HG03342 (cell line): Measurements from ENCODE around the gene PTPRG.
"Not testable (repeated sequence)": the region's sequence is repeated elsewhere in the genome, so short reads cannot be mapped to it uniquely, and the experiment has no call there.

Experiments
- ATAC-seq: cut with Tn5 transposase; IDR thresholded peaks from one replicate; pipeline ENCODE4 v1.9.1; 2021; ENCODE audit warnings: mild to moderate bottlenecking, moderate library complexity; ENCODE audit not compliant: unreplicated experiment

The PTPRG gene

DNA sequence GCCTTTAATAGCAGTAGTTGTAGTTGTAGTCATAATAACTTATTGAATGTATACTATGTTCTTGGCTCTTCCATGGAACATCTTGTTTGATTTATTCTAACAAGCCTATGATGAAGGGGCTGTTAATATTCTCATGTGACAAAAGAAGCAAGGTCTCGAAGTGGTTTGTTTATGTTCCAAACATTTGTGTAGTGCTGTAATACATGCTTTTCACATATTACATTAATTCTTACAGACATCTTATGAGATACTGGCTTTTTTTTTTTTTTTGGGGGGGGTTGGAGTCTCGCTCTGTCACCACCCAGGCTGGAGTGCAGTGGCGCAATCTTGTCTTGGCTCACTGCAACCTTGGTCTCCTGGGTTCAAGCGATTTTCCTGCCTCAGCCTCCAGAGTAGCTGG is 252.3 kb downstream of the PTPRG start:
- ATAC-seq = no peak

DNA sequence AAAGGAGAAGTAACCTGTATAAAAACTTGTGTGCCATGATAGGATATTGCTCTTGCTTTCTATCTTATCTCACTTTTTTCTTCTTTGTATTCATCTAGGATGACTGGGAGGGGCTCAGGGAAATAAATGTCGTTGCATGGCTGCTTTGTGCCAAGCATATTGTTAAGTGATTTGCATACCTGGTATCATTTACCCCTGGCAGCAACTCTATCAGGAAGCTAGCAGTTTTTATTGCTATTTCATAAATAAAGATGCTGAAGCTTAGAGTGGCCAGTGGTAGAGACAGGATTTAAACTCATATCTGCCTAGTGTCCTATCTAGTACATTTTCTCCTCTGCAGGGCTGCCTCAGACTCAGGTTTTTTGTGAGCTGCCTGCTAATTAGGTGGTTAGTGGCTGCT is 253.3 kb downstream of the PTPRG start:
- no peak for ATAC-seq

DNA sequence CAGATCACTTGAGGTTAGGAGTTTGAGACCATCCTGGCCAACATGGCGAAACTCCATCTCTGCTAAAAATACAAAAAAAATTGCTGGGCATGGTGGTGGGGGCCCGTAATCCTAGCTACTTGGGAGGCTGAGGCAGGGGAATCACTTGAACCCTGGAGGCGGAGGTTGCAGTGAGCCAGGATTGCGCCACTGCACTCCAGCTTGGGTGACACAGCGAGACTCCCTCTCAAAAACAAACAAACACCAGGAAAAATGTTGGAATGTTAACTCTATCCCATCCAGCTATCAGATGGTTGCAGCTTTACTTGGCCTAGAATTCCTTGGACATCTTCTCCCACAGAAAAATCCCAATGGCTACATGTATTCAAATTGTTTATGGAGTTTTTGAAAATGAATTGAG is 254.9 kb downstream of the PTPRG start:
- not testable (repeated sequence) for ATAC-seq

GRCh38 chr3:61819861-61820260 is 258.5 kb downstream of the PTPRG start:
- no peak for ATAC-seq

DNA sequence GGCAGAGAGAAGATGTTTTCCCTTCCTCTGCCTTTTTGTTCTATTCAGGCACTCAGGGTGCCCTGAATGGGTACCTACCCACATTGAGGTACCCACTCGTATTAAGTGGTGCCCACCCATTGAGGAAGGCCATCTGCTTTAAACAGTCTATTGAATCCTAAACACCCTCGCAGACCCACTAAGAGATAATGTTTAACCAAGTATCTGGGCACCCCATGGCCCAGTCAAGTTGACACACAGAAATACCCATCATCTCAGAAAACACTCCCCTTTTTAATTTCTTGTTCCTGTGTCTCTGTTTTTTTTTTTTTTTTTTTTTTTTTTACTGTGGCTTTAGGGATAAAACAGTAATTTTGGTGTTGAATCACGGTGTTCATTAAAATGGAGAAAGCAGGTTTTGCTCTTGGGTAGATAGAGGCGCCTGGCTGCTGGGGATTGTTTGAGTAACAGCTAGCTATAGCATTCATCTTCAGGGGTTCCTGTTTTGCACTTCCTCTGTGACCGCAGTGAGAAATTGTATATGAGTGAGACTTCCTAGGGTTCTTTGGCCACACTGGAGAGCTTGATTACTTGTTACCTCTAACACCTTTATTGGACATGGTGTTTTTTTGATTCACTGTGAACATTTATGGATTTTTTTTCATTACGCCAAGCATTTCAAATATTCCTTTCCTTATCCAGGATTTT is 259.1 kb downstream of the PTPRG start:
- no peak for ATAC-seq

DNA sequence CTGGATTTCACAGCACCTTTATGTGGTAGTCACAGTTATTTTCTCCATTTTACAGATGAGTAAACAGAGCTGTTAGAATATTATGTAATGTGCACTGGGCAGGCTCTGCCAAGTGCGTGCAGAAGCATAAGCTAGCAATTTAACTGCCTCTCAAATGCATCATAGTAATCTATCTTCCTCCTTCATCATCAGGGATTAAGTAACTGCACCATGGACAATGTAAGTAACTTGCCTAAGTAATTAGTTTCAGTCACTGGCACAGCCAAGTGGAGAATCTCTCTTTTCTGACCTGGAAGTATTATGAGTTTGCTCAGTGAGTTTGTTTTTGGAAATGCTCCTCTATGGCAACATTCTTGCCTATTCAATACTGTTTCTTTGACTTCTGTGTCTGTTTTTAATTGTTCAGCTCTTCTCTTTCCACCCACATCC is 260.5 kb downstream of the PTPRG start:
- ATAC-seq = no peak

GRCh38 chr3:61822588-61822987 is 261.2 kb downstream of the PTPRG start:
- ATAC-seq = no peak

GRCh38 chr3:61824553-61825135 is 263.3 kb downstream of the PTPRG start:
- ATAC-seq = no peak

- ATAC-seq = no peak
Measured at GRCh38 chr3:61826161-61826560, 264.8 kb downstream of the PTPRG start.

DNA sequence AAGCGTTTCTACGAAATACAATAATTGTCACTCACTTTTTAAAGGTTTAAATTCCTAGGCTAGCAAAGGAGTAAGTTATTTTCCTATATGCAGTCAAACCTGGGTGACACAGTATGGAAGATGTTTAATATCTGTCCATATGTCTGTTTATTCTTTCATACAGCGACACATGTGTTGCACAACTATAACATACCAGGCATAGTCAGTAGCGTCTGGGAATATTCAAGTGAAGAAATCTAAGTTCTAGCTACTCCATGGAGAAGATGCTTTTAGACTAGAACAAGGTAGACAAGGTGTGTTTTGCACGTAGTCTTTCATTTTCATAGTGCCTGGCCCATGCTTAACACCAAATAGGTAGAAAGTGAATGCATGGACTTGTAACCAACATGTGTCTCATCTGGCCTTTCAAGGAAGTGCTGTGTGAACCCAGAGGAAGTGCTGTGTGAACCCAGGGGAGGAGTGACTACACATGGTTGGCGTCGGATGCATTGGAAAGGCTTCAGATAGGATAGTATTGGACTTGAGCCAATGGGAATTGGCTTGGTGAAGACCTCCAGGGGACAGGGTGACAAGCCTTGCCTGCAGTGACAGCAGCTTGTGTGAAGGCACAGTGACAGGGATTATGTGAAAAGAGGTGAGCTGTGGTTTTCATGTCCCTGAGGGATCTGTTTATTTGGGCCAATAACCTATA is 267.0 kb downstream of the PTPRG start:
- no peak for ATAC-seq

- ATAC-seq = no peak
Measured at GRCh38 chr3:61828880-61829721, 267.7 kb downstream of the PTPRG start.

- no peak for ATAC-seq
Measured at GRCh38 chr3:61829722-61830350, 268.5 kb downstream of the PTPRG start.

GRCh38 chr3:61831973-61832372 is 270.6 kb downstream of the PTPRG start:
- no peak for ATAC-seq

DNA sequence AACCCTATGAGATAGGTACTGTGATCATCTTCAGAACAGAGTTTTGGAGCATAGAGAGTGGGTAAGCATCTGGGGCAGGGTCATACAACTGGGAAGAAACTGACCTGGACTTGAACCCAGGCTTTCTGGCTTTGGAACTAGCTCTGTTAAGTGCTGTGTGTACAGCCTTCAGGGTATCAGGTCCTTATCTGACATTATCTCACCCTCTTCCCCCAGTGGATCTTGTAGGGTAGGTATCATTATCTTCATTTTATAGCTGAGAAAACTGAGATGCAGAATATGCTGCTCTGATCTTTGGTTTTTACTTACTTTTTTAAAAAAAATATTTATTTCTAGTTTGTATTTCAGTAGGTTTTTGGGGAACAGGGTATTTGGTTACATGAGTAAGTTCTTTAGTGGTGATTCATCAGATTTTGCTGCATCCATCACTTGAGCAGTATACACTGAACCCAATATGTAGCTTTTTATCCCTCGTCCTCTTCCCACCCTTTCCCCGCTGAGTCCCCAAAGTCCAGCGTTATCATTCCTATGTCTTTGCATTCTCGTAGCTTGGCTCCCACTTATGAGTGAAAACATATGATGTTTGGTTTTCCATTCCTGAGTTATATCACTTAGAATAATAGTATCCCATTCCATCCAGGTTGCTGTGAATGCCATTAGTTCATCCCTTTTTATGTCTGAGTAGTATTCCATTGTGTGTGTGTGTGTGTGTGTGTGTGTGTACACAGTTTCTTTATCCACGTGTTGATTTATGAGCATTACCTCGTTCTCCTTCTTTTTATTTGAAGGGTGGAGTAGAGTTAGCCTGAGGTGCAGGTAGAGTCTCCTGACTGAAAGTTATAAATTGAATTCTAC is 271.2 kb downstream of the PTPRG start:
- ATAC-seq = no peak

DNA sequence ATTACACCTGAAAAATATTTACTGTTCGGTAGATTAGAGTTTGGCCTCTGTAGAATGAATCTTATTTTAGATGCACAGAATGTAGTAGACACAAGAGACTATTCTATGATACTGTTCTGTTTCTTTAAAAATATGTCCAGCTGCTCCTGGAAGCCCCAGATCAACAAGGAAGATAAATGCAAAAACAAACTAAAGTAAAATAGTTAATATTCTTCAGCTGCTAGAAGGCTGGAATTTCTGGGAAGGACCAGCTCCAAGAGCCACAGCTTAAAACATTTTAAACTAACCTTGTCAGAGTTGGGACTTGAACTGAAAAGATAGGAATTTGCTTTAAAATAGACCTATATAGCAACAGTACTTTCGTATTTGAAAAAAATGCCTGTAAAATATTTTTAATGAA is 277.9 kb downstream of the PTPRG start:
- ATAC-seq = no peak

- no peak for ATAC-seq
Measured at GRCh38 chr3:61841111-61841845, 279.9 kb downstream of the PTPRG start.

DNA sequence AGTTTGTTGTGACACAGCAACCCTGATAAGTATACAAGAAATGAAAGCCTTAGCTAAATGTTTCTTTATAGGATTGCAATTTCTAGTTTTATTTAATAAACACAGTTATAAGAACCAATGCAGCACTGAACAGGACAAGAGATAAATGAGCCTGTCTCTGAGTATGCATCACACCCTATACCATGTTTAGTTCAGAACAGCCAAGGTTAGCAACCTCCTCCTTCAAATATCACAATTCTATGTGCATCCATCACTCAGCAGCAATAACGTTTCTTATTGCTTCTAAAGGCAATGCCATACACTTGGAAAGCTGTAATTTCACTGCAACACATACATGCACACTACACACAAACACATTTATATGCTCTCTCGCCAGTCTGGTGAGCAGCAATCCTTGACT is 280.6 kb downstream of the PTPRG start:
- no peak for ATAC-seq

- ATAC-seq = no peak
Measured at GRCh38 chr3:61844346-61844745, 283.0 kb downstream of the PTPRG start.

GRCh38 chr3:61846488-61846887 is 285.1 kb downstream of the PTPRG start:
- no peak for ATAC-seq
